GM21825 (cell line): ENCODE results near the gene TPK1.
"Not testable (repeated sequence)": the region's sequence is repeated elsewhere in the genome, so short reads cannot be mapped to it uniquely, and the experiment has no call there.

Experiments
- ATAC-seq: cut with Tn5 transposase; IDR thresholded peaks from one replicate; pipeline ENCODE4 v1.9.1; 2021; ENCODE audit warnings: mild to moderate bottlenecking, moderate library complexity; ENCODE audit not compliant: unreplicated experiment

TPK1 gene

GRCh38 chr7:144824360-144824759, 11.5 kb downstream of the TPK1 start:
- ATAC-seq: no peak

- no peak for ATAC-seq
Observed at GRCh38 chr7:144822223-144822622, 13.6 kb downstream of the TPK1 start.

DNA sequence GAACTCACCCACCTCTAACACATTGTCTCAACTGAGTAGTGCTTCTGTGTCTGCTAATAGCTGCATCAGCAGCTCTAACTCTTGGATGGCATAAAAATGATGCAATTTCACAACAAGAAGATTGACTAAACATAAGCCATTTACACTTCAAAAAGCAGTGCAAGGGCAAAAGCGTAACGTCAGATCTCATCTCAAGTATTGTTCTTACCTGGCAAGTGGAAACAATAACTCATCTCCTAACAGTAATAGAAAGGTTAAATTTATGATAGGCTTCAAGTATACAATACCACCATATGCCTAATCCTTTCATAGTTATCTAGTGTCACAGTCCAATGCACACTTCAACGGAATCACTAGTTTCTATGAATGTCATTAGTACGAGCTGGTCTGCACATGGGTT, 14.8 kb downstream of the TPK1 start:
- ATAC-seq: peak; percentile 41

DNA sequence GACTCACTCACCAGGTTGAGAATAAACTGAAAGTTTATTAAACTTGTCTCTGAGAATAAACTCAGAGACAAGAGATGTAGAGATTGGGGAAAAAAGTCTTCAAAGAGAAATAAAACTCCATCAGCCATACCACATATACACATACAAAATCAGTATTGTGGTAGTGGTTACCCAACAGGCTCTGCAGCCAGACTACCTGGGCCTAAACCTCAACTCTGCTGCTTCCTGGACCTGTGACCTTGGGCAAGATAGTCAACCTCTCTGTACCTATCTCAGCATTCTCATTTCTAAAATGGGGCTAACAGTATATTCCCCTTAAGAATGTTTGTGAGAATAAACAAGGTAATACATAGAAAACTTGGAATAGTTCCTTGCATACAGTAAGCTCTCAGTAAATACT, 15.3 kb downstream of the TPK1 start:
- no peak for ATAC-seq

DNA sequence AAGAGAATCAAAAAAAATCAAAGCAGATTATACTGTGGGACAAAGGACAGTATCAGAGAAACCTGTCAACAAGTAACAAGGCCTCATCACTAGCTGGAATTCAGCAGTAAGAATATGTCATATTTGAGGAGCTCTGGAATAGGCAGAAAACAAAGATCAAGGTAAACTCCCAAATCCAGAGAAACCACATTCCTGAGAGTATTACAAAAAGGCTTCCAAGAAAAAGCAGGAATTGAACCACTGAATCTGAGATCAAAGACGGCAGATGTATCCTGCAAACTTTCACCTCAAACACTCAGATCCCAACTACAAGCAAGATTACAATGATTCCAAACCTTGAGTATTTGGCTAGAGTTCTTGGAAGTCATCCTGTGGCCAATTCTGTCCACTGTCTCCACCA, 16.3 kb downstream of the TPK1 start:
- no peak for ATAC-seq

DNA sequence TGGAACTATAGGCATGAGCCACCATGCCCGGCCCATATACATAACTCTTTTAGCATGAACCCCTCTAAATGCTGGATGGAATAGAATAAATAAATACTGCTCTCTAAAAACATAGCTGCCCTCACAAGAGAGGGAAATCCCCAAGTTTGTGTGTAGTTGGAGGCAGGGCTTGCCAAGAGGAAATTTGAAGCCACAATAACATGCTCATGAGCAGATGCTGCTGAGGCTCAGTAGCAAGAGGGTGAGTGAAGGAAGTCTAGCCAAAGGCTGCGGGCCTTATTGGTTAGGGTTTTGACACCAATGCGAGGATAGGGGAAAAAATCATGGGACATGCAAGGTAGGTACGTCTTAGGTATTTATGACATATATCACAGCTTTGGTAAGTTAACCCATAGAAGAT, 17.3 kb downstream of the TPK1 start:
- ATAC-seq: peak; percentile 82

- no peak for ATAC-seq
Observed at GRCh38 chr7:144817001-144817400, 18.9 kb downstream of the TPK1 start.

GRCh38 chr7:144814299-144814698, 21.6 kb downstream of the TPK1 start:
- ATAC-seq: no peak

- ATAC-seq: peak; percentile 92
Observed at GRCh38 chr7:144812379-144813283, 23.2 kb downstream of the TPK1 start.

GRCh38 chr7:144805627-144806239, 30.1 kb downstream of the TPK1 start:
- ATAC-seq: no peak

DNA sequence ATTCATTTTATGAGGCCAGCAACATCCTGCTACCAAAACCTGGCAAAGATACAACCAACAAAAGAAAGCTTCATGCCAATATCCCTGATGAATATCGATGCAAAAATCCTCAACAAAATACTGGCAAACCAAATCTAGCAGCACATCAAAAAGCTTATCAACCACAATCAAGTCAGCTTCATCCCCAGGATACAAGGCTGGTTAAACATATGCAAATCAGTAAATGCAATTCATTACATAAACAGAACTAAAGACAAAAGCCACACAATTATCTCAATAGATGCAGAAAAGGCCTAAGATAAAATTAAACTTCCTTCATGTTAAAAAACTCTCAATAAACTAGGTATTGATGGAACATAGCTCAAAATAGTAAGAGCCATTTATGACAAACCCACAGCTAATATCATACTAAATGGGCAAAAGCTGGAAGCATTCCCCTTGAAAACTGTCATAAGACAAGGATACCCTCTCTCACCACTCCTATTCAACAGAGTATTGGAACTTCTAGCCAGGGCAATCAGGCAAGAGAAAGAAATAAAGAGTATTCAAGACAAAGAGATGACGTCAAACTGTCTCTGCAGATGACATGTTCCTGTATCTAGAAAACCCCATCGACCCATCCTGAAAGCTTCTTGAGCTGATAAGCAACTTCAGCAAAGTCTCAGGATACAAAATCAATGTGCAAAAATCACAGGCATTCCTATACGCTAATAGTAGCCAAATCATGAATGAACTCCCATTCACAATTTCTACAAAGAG, 35.0 kb downstream of the TPK1 start:
- not testable (repeated sequence) for ATAC-seq

DNA sequence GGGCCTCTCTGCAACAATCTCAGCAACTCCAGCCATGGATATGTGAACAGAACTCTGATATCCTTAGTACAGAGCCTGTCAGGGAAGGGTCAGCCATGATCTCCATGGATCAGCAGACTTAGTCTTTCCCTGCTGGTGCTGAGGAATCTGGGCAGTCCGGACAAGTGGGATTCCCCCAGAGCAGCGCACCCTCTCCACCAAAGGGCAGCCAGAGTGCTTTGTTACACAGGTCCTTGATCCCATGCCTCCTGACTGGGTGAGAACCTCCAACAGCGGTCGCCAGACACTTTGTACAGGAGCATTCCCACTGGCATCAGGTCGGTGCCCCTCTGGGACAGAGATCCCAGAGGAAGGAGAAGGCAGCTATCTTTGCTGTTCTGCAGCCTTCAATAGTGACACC, 38.9 kb downstream of the TPK1 start:
- no peak for ATAC-seq

GRCh38 chr7:144792050-144792449, 43.8 kb downstream of the TPK1 start:
- no peak for ATAC-seq

DNA sequence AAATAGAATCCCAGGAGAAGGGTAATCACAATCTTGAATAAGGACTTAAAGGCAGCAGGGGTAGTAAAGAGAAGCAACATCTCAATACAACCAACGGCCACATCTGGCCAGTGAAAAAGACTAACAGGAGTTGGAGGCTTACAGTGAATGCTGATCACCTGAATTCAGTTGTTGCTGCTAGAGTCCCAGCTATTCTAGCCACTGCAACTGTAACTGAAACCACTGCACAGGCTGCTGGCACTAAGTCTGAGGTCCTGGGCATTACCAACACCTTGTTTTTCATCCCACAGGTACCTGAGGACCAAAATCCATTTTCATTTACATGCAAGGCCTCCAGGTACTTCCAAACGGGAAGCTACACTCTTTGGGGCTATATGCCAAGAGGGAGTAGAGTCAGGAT, 44.4 kb downstream of the TPK1 start:
- no peak for ATAC-seq

DNA sequence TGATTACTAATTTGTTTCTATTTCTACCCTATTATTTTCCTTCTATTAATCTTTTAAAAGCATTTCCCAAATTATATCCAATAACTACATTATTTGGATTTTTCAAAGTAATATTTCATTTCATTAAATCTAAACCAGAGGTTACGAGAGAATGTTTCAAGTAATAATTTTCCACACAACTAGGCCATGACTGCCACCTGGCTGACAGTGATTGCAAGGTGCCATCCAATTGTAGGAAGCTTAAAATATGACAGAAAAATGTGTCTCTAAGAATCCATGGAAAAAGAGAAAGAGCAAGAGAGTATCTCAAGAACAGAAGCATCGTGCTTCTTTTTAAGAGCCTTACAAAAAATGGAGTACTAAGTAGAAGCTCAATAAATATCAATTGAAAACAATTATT, 48.7 kb downstream of the TPK1 start:
- no peak for ATAC-seq

- ATAC-seq: no peak
Observed at GRCh38 chr7:144786522-144786921, 49.3 kb downstream of the TPK1 start.

- no peak for ATAC-seq
Observed at GRCh38 chr7:144786079-144786478, 49.8 kb downstream of the TPK1 start.

GRCh38 chr7:144785521-144785920, 50.3 kb downstream of the TPK1 start:
- no peak for ATAC-seq

DNA sequence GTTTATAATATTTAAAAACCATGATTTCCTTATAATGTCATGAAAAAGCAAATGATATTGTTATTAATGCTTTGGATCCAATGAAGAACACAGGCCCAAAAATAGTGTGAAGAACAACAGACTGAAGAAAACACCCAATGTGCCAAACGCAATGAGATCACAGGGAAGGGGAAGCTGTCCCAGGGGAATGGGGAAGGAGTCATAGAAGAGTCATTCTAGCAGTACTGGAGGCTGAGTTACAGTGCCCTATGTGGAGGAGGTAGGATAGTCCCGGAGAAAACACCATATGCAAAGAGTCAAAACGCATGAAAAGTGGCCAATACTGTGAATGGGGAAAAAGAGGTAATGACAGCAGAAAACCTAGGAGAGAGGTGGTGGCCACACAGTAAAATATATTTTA, 50.9 kb downstream of the TPK1 start:
- ATAC-seq: no peak

DNA sequence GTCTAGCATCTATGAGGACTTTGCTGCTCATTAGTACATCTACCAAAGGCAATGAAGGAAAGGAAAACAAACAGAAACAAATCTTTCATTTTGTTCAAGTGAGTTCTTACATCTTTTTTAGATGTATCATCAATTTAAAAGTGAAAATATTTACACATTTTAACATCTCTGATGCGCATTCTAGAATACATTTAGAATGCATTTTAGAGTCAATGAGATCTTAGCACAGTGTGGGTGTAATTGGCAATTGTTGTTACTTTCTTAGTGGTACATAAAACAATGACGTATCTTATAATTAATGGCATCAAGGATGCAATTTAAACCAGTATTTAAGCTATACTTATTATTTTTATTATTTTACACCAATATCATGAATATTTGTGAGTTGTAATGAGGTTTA, 51.4 kb downstream of the TPK1 start:
- ATAC-seq: no peak

- no peak for ATAC-seq
Observed at GRCh38 chr7:144782883-144783282, 53.0 kb downstream of the TPK1 start.
